NT2/D1 (cell line): Measurements from ENCODE around the gene SGSM1.

Source experiments
- YY1 ChIP-seq: IDR thresholded peaks from 2 replicates; pipeline ENCODE4 v1.6.1; 2011; ENCODE audit not compliant: insufficient read length, insufficient read depth
- ZNF274 ChIP-seq: IDR thresholded peaks from 2 replicates; pipeline ENCODE4 v1.6.1; 2011; ENCODE audit warnings: mild to moderate bottlenecking, low read depth, low read length

DNA sequence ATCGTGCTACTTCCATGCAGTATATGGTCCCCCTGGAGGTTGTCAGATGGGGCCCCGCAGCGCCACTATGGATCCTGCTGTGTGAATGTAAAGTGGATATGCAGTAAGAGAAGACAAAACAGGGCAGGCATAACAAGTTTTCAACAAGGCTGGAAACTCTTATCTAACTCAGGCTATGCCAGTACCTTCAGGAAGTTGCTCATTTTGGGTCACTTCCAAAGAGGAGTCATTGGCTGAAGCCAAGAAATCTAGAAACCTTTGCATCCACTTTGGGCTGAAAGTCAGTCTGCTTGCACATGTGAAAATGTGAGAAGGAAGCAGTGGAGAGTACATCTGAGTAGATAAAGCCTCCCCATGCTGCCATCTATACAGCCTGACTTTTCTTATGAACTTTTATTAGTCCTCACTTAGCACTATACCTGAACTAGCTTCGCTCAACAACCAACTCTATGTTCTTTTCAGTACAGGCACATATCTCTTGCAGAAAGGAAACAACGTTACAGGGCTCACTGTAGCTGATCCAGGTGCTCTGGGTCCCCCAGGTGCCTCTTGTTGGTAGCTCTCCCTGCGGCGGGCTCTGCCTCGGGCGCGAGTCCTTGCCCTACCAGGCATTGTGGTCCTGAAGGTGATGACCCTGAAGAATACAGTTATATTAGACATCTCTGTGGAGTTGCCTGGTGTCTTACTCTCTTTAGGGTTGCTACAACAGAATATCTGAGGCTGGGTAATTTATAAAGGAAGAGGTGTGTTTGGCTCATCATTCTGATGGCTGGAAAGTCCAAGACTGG lies 43.9 kb upstream of the SGSM1 start:
- TF ChIP-seq YY1 = no peak
- TF ChIP-seq ZNF274 = no peak
